Measurements from ENCODE around the gene OSER1. TPM values are rescaled to one million over a fixed set of nuclear protein-coding genes. Genes with fewer than 3 reads are reported as not detected.

OSER1 gene
- polyA plus RNA-seq, 3 donors, result 42.3 to 89.1 (median 45.1) TPM

GRCh38 chr20:44207126-44207723 is 3.3 kb downstream of the OSER1 start:
- peaks cover 33 to 42% of the 10 kb centered on the region in 2 donors for H3K4me1 ChIP-seq (ENCODE audit: control insufficient read depth in 1 of 2, insufficient read depth in 2 of 2, low read length in 2 of 2)
- TF ChIP-seq, protein P1, sequence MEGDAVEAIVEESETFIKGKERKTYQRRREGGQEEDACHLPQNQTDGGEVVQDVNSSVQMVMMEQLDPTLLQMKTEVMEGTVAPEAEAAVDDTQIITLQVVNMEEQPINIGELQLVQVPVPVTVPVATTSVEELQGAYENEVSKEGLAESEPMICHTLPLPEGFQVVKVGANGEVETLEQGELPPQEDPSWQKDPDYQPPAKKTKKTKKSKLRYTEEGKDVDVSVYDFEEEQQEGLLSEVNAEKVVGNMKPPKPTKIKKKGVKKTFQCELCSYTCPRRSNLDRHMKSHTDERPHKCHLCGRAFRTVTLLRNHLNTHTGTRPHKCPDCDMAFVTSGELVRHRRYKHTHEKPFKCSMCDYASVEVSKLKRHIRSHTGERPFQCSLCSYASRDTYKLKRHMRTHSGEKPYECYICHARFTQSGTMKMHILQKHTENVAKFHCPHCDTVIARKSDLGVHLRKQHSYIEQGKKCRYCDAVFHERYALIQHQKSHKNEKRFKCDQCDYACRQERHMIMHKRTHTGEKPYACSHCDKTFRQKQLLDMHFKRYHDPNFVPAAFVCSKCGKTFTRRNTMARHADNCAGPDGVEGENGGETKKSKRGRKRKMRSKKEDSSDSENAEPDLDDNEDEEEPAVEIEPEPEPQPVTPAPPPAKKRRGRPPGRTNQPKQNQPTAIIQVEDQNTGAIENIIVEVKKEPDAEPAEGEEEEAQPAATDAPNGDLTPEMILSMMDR (IDR thresholded peaks at IDR 0.05), result no peak
- H3K27ac Mint-ChIP-seq, result peak overlapping the region in 5 of 7 donors; percentile 2 to 65 (median 30)
- peaks cover 25 to 42% of the 10 kb centered on the region in 2 donors for H3K36me3 Mint-ChIP-seq
- H3K9me3 Mint-ChIP-seq, result peaks cover 0 to 2% (median 0%) of the 10 kb centered on the region in 7 donors
- peak overlapping the region in 1 of 2 donors; percentile 34 for H3K27ac ChIP-seq (ENCODE audit: low read depth in 1 of 2, low read length in 2 of 2)
- H3K27me3 ChIP-seq (ENCODE audit: control insufficient read depth in 2 of 2, insufficient read depth in 2 of 2, low read length in 2 of 2), result no peaks in the 10 kb centered on the region
- WGBS (ENCODE audit: insufficient coverage), result no CpG with 5 or more reads among the region's 3 CpGs
- H4K20me1 ChIP-seq (ENCODE audit: insufficient read depth, low read length), result peaks cover 80% of the 10 kb centered on the region
- no peaks in the 10 kb centered on the region for H3K9me3 ChIP-seq (replicated peaks in 1 of 2; ENCODE audit: control insufficient read depth in 1 of 2, insufficient read depth in 1 of 2, low read length in 2 of 2)
- DNase-seq, result peak in 1 of 3 donors; percentile 23
- peaks cover 0 to 2% (median 0%) of the 10 kb centered on the region in 3 donors for H3K27me3 Mint-ChIP-seq (ENCODE audit: low read depth in 3 of 3)
- peaks cover 44% of the 10 kb centered on the region for H3K4me1 Mint-ChIP-seq
- H3K4me3 Mint-ChIP-seq, result no peak overlapping the region
- no peak overlapping the region for H2AFZ ChIP-seq (ENCODE audit: insufficient read depth, low read depth, low read length, poor library complexity, severe bottlenecking)
- intact Hi-C loops (cut with micrococcal nuclease), result loop anchor here in 1 of 2 donors (10.0 kb wide), 1 partner anchor 678 kb away; the partner anchor contains the start of gene YWHAB
- no peak overlapping the region for H3K4me3 ChIP-seq (replicated peaks in 1 of 3; ENCODE audit: low read depth in 2 of 3, low read length in 3 of 3)
- peaks cover 84% of the 10 kb centered on the region for H3K79me2 ChIP-seq (ENCODE audit: insufficient read depth, low read length)
- peaks cover 22 to 41% of the 10 kb centered on the region in 2 donors for H3K36me3 ChIP-seq (replicated peaks in 1 of 2; ENCODE audit: control insufficient read depth in 1 of 2, insufficient read depth in 2 of 2, low read length in 2 of 2)
- no peak overlapping the region for H3K4me2 ChIP-seq (replicated peaks; ENCODE audit: extremely low read depth, low read length, poor library complexity, severe bottlenecking)
- no peak overlapping the region for H3K9ac ChIP-seq (ENCODE audit: insufficient read depth, low read length, poor library complexity, severe bottlenecking)

GRCh38 chr20:44206132-44206531 is 4.4 kb downstream of the OSER1 start:
- peaks cover 91% of the 10 kb centered on the region for H4K20me1 ChIP-seq (ENCODE audit: insufficient read depth, low read length)
- H3K36me3 ChIP-seq (replicated peaks in 1 of 2; ENCODE audit: control insufficient read depth in 1 of 2, insufficient read depth in 2 of 2, low read length in 2 of 2), result peaks cover 33 to 52% of the 10 kb centered on the region in 2 donors
- H3K4me2 ChIP-seq (replicated peaks; ENCODE audit: extremely low read depth, low read length, poor library complexity, severe bottlenecking), result no peak overlapping the region
- no peak overlapping the region for H3K4me3 ChIP-seq (replicated peaks in 1 of 3; ENCODE audit: low read depth in 2 of 3, low read length in 3 of 3)
- no peak overlapping the region for H3K9ac ChIP-seq (ENCODE audit: insufficient read depth, low read length, poor library complexity, severe bottlenecking)
- no peak for DNase-seq
- no peaks in the 10 kb centered on the region for H3K9me3 ChIP-seq (replicated peaks in 1 of 2; ENCODE audit: control insufficient read depth in 1 of 2, insufficient read depth in 1 of 2, low read length in 2 of 2)
- H2AFZ ChIP-seq (ENCODE audit: insufficient read depth, low read depth, low read length, poor library complexity, severe bottlenecking), result no peak overlapping the region
- H3K9me3 Mint-ChIP-seq, result peaks cover 0 to 2% (median 0%) of the 10 kb centered on the region in 7 donors
- peaks cover 36 to 53% of the 10 kb centered on the region in 2 donors for H3K36me3 Mint-ChIP-seq
- peak overlapping the region in 3 of 7 donors; percentile 2 to 54 (median 32) for H3K27ac Mint-ChIP-seq
- H3K27ac ChIP-seq (ENCODE audit: low read depth in 1 of 2, low read length in 2 of 2), result no peak overlapping the region
- intact Hi-C loops (cut with micrococcal nuclease), result loop anchor here in 1 of 2 donors (10.0 kb wide), 1 partner anchor 679 kb away; the partner anchor contains the start of gene YWHAB
- H3K4me3 Mint-ChIP-seq, result no peak overlapping the region
- H3K27me3 ChIP-seq (ENCODE audit: control insufficient read depth in 2 of 2, insufficient read depth in 2 of 2, low read length in 2 of 2), result no peaks in the 10 kb centered on the region
- TF ChIP-seq, protein P1 (IDR thresholded peaks at IDR 0.05), result no peak
- H3K4me1 Mint-ChIP-seq, result peaks cover 34% of the 10 kb centered on the region
- peaks cover 0 to 2% (median 0%) of the 10 kb centered on the region in 3 donors for H3K27me3 Mint-ChIP-seq (ENCODE audit: low read depth in 3 of 3)
- peaks cover 95% of the 10 kb centered on the region for H3K79me2 ChIP-seq (ENCODE audit: insufficient read depth, low read length)
- peaks cover 24 to 32% of the 10 kb centered on the region in 2 donors for H3K4me1 ChIP-seq (ENCODE audit: control insufficient read depth in 1 of 2, insufficient read depth in 2 of 2, low read length in 2 of 2)
